NB4 (cell line): ENCODE data around the gene KLHL30.

Source experiments
- DNase-seq: peaks from one replicate; pipeline ENCODE4 v3.0.0; 2010; ENCODE audit warnings: low read depth
- H3K4me3 ChIP-seq: one replicate; pipeline ENCODE4 v1.5.1; 2011; ENCODE audit warnings: mild to moderate bottlenecking, low read depth, low read length, moderate library complexity
- CTCF ChIP-seq: IDR thresholded peaks from one replicate; pipeline ENCODE4 v1.5.1; 2012; ENCODE audit warnings: low read depth, low read length
- MAX ChIP-seq: IDR thresholded peaks from 2 replicates; pipeline ENCODE4 v1.6.1; 2011; ENCODE audit warnings: low read depth, low read length
- MYC ChIP-seq: IDR thresholded peaks from 2 replicates; pipeline ENCODE4 v1.6.1; 2011; ENCODE audit warnings: low read depth, low read length
- POLR2A ChIP-seq: IDR thresholded peaks from 2 replicates; pipeline ENCODE4 v1.6.1; 2011; ENCODE audit warnings: mild to moderate bottlenecking; ENCODE audit not compliant: insufficient read length; ENCODE audit errors: extremely low read depth

Gene KLHL30

GRCh38 chr2:238138331-238139195 is at the start of gene KLHL30:
Gene KLHL30, plus strand, starts transcription at chr2:238138668. Its CDS starts 2,087 bp downstream, at chr2:238140755.
- TF ChIP-seq MYC: no peak
- no peak; the same call in 1 of the 2 replicates for TF ChIP-seq MAX
- no peak for TF ChIP-seq CTCF
- TF ChIP-seq POLR2A: no peak
- H3K4me3 ChIP-seq: no peak within 1 kb of the TSS
- DNase-seq: peak; percentile 63

- TF ChIP-seq CTCF (no peak), MYC (no peak), MAX (no peak), POLR2A (no peak)
Observed at GRCh38 chr2:238090887-238091286, 47.6 kb upstream of the KLHL30 start.

GRCh38 chr2:238091436-238092060 is 46.9 kb upstream of the KLHL30 start:
- no peak for DNase-seq
- TF ChIP-seq POLR2A: no peak
- TF ChIP-seq CTCF: no peak
- TF ChIP-seq MAX: no peak
- no peak for TF ChIP-seq MYC
- no peak overlapping the region for H3K4me3 ChIP-seq

More at GRCh38 chr2:238090887-238091286, 47.6 kb upstream of the KLHL30 start:
- no peak overlapping the region for H3K4me3 ChIP-seq
- DNase-seq: no peak

- TF ChIP-seq CTCF (no peak), MAX (no peak), MYC (no peak), POLR2A (no peak)
- no peak for DNase-seq
- H3K4me3 ChIP-seq: no peak overlapping the region
Observed at GRCh38 chr2:238092486-238093035, 45.9 kb upstream of the KLHL30 start.

GRCh38 chr2:238093181-238094140 is 45.0 kb upstream of the KLHL30 start:
- DNase-seq: no peak
- TF ChIP-seq CTCF (no peak), POLR2A (no peak), MAX (no peak), MYC (no peak)
- no peak overlapping the region for H3K4me3 ChIP-seq
